Eye (tissue), 1 donor: ENCODE results near the gene VPS72.

ENCODE experiments used
- DNase-seq: peaks from one replicate; pipeline ENCODE4 v3.0.0-alpha.2; 2015

The VPS72 gene

DNA sequence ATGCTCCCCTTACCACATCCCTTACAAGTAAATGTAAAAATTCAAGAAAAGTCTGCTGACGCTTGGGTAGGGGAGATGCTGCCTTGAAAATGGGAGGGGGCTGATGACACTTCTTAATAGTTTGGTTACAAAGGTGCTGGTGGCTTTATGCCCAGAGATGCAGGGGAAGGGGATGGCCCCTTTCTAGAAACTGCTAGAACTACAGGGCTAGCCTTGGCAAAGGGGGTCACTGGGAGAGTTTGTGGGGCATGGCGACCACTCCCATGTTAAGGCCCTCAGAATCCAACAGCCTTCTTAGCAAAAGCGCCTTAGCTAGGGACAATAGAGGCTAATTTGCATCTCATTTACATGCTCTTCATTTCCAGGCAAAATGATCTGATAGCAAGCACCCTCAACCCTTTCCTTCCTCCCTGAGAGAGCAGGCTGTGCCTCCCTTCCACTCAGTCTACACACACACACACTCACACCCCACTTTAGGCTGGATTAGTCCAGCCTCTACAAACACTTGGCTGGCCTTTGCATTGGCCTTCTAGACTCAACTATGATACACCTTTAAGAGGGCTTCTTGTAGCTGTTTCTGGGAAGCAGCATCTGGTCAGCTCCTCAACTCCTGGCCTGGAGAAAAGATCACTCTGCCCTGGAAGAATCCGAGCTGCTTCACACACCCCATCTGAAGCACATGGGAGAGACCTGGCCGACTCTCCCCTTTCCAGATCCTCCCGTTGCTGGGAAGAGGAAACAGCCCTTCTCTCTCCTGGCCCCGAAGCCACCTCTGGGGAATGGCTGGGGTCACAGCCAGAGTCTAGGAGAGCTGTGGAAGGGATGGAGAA lies 45.3 kb downstream of the VPS72 start:
- DNase-seq: peak; percentile 52

DNA sequence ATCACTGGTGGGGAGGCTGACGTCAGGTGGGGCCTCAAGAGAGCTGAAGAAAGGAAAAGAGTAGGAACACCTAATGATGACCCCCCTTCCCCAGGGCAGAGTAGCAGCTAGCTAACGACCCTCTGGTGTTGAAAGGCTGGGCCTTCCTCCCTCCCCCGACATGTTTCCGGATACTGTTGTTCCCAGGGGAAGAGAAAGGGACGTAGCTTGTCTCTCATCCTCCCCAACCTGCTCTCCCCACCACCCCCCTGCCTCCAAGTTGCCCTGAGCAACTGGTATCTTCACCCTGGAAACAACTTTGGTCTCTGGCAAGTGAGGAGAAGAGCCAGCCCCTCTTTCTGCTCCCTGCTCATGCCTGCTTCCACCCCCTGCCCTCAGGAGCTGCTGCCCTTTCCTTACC lies 46.0 kb downstream of the VPS72 start:
- no peak for DNase-seq

DNA sequence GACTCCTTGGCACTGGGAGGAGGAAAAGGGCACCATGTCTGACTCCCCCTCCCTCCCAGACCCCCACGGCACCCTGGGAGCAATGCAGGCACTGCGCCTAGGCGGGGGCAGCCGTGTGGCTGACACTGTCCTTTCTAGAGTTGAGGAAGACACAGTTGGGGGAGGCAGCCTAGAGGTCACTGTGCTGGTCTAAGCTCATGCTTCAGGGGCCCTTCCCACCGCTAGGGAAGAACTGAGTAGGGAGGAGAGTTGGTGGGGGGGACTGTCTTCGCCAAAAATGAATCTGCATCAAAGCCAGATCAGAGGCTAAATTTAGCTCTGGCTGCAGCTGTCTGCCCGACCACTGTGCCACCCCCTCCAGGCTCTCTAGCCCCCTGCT lies 47.0 kb downstream of the VPS72 start:
- DNase-seq: no peak

DNA sequence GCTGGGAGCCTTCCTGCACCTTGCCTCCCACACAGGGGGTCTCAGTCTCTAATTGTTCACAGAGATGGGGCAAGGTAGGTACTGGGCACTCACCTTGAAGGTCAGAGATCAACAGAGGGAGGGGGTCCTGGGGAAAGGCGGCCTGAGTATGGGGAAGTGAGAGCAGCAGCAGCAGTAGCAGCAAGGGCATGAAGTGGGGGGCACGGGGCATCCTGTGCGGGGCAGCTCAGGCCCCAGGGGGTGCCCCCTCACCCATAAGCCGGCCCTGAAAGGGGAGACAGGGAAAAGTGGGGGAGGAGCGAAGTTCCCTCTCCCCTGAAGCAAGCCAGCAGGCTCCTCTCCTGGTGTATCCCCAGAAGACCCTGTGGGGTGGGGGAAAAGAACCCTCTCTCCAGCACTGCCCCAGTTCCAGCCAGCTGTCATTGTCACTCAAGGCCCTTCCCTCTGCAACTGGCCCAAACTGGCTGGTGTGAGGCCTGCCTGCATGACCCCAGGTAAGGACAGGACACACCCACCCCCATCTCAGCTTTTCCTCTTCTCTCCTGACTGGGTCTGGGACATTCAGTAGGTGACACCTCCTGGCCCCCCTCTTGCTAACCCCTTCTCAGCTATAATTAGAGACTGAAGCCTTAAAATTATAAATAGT lies 47.5 kb downstream of the VPS72 start:
- DNase-seq: no peak

DNA sequence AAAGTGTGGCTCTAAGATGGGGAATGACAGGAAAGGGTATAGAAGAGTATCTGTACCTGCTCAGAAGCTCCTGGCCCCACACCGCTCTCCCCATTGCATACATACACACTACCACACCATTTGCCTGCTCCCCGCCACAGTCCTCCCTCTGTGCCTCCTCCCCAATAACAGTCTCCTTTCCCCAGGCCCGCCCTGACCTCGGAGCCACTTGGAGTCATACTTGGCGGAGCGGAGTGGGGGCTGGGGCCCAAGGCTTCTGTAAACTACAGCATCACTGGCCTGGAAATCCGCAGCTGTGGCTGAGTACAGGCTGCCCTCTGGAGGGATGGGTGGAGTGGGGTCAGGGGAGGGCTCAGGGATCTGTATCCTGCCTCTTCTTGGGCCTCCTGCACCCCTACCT lies 52.2 kb downstream of the VPS72 start:
- DNase-seq: no peak

DNA sequence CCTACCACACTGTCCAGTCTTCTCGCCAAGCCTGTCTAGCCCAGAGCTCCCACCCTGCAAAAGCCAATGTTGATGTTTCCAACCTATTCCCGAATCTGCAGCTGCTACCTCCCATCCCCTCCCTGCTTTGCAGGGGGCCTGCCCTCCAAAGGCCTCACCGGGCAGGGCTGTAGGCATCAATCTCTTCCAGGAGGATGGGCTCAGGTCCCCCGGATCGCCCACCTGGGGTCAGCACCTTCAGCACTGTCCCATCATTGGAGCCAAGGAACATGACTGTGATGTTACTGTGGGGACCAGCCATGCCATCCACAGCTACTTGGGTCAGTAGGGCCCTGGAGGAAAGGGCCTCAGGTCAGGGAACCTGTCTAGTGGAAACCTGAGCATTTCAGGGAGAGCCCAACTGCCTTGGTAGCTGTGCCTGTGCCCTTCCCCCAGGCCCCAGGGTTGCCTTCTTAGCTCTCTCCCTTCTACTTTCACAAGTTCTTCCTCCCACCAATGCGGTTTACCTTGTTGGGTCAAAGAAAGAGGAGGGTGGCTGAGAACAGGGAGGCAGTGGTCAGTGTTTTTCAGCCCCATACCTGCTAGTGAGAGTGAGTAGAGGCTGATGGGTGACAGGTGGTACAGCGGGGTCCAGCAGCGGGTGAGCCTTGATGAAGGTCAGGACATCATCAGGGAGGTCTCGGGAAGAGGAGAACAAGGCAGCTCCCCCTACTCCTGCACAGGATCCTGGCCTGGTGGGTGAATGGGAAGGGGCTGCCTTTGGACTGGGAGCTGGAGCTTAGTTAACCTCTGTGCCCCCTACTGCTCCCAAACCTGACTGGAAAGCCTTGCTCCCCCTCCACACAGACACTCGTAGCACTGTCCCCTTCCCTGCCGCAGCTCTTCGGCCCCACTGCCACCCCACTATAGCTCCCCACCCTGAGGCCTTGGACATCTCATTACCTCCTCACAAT lies 54.3 kb downstream of the VPS72 start:
- DNase-seq: no peak

DNA sequence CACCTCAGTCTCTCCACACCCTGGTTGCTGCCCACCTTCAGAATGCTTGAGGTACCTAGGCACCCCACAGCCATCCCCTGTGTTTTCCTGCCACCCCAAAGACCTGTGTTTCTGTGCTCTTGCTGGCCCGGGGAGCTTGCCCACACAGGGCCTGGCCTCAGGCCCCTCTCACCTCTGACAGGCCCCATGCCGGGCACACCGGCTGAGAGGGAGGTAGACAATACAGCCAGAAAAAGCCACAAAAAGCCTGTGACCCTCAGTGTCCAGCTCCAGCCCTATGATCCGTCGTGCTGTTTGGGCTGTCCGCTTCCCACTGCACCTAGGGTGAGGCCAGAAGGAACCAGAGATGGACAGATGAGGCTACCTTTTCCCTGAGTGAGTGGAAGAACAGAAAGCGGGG lies 55.0 kb downstream of the VPS72 start:
- DNase-seq: no peak

DNA sequence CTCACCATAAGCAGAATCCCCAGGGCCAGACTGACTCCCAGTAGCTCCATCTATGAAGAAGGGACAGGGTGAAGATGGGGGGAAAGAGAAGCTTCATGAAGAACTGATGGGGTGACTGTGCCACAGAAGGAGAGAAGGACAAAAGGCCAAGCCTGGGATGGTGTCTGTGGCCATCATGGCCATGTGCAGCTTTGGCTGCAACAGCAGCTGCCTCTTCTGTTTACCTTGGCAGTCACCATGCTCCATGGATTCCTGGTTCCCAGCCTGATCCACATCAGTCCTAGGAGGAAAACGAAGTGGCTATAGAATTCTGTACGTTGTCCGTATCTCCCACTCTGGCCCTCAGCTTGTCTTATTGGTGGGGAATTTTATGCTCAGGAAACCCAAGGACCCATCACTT lies 55.6 kb downstream of the VPS72 start:
- no peak for DNase-seq

DNA sequence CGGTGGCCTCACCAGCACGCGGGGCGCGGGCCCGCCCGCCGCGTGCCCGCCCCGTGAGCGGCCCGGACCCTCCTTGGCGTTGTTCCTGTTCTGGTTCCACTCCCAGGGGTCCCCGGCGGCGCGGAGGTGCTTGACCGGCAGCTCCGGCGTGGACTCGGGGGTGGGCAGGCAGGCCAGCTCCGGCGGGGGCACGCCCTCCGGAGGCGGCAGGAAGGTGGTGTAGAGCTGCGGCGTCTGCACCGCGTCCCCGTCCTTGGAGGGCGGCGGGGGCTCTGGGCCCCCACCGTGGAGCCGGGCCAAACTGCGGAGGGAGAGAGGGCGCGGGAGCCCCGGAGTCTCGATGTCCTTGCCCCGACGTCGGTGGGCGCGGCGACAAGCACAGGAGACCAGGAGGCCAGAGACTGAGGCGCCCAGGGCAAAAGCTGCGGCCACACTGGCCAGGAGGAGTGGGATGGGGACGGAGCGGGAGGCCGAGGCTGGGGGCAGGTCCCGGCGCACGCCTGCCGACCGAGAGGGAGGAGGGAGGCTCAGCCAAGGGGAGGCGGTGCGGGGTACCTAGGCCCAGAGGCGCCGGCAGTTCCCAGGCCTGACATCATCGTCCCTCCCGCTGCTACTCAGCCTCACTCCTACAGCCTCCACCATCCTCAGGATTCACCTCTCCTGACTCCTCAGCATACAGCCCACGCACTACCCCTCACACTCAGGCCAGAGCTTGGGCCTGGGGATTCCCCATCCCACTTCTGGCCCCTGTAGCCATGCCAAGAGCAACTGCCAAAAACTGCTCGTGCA lies 56.8 kb downstream of the VPS72 start:
- no peak for DNase-seq

DNA sequence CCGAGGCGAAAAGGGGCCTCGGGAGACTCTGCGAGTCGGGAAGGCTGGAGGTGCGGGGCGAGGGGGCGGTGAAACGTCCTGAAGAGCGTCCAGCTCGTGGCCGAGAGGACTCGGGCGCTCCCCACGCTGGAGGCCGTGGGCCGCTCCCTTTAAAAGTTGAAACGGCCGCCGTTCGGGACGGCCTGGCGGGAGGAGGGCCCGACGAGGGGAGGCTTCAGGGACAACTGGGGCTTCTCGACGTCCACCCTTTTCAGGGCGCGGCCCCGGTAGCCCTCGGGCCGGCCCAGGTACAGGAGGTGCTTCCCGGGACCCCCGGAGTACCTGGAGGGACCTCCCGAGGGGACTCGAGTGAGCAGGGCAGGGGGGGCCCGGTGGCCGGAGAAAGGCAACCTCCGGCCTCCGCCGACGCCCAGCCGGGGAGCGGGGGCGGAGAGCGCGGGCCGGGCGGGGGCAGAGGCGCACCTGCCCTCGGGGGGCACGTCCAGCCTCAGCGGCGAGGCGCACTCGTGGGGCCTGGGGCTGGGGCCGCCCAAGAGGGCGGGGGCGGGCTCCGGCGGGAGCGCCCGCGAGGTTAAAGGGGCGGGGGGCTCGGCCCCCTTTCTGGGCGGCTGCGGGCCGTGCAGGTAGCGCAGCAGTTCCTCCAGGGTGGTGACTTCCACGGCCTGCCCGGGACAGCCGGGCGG lies 57.5 kb downstream of the VPS72 start:
- DNase-seq: no peak

DNA sequence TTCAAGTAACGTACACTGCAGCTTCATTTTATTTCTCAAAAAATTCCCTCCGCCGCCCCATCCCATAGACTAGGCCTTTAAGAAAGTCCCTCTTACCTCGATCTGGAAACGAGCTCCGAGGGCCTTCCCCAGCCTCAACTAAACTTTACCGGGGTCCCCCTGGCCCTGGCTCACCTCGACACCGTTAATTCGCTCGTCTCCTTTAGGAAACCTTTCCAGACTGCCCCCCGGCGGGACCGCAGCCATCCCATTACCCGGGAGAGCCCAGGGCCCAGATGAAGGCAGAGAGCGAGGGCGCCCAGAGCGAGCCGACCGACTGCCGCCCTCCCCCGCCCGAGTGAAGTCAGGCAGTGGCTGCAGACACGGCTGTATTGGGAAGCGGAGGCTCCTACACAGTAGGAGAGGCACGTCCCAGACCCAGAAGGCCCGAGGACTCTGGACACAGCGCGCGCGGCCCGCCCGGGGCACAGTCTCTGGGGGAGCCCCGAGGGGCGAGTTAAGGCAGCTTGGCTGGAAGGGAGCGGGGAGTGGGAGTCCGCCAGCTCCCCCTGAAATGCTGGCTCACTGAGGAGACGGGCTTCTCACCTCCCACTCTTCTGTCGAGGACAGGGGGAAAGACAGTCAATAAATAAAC lies 58.2 kb downstream of the VPS72 start:
- DNase-seq: peak; percentile 74

DNA sequence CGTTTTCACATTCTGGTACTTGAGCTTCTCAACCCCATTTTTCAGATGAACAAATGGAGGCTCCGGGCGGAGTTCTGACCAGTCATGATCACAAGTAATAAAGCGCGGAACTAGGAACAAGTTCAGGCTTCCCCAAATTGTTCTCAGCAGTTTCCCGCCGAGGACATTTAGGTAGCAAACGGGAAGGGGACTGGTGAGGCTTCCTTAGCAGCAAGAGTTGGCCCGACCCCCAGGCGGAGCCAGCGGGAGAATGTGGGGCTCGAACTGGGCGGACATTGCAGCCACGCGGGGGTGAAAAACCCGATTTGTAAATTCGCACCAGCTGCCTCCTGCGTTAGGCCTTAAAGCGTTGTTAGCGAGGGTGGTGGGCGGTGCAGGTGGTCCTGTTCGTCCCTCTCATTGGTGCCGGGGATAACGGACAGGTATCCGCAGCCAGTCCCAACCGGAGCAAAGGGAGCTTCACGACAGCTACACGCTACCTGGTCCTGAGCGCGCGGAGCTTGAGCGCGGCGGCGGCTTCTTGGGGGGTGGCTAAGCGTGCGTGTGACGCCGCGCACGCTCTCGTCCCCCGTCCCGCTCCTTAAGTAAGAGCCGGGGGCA lies 58.9 kb downstream of the VPS72 start:
- peak; percentile 95 for DNase-seq

DNA sequence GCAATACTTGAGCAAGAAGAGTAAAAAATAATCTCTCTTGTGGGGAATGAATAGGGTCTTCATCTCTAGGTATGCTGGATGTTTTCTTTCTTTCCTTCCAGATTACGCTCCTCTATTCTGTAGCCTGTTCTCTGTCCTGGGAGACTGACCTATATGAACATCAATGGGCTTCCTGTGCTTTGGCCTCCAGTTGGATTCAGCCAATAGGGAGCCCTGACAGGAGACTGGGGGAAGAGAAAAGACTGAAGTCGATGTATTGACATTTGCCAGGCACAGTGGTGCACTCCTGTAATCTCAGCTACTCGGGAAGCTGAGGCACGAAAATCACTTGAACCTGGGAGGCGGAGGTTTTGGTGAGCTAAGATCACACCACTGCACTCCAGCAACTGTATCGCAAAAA lies 61.2 kb downstream of the VPS72 start:
- DNase-seq: no peak
